PC-3 (cell line): ENCODE data around the gene DNM1. TPM values are rescaled to one million over a fixed set of nuclear protein-coding genes. Genes with fewer than 3 reads are reported as not detected.

Experiments used
- ATAC-seq: fragments of 200-7000 bp; cut with Tn5 transposase; 2 replicates; pipeline ENCODE4 v1.9.1; 2020; ENCODE audit warnings: mild to moderate bottlenecking, moderate library complexity
- BruUV-seq: library from RNA; stranded (reverse); fragments of 400-500 nt; replicated peaks from 2 replicates; lab custom pipeline; 2021; lab: Mats Ljungman, UMichigan
- CTCF ChIA-PET: fragments of 300-600 bp; sonication (Branson Sonifier 250); formaldehyde crosslinking; loops from one replicate; lab custom pipeline; 2022; ENCODE audit warnings: antibody characterized with exemption; lab: Charles Lee
- POLR2A ChIA-PET: fragments of 300-600 bp; sonication (Branson Sonifier 250); formaldehyde crosslinking; loops from one replicate; lab custom pipeline; 2022; ENCODE audit warnings: antibody characterized with exemption; ENCODE audit not compliant: unreplicated experiment; lab: Charles Lee
- DNase-seq: peaks from one replicate; pipeline ENCODE4 v3.0.0-alpha.2; 2015
- H2AFZ ChIP-seq: fragments of 300-600 bp; sonication (generic); 2 replicates; pipeline ENCODE4 v1.6.0; 2016; ENCODE audit warnings: antibody characterized with exemption, low read length
- H3F3A ChIP-seq: fragments of 300-600 bp; sonication (generic); one replicate; pipeline ENCODE4 v1.6.0; 2017; ENCODE audit warnings: antibody characterized with exemption, low read length, control low read depth, mild to moderate bottlenecking; ENCODE audit not compliant: unreplicated experiment
- H3K27ac ChIP-seq: fragments of 300-600 bp; sonication (generic); 2 replicates; pipeline ENCODE4 v1.5.1; 2016; ENCODE audit warnings: mild to moderate bottlenecking, low read length
- H3K27me3 ChIP-seq: fragments of 300-600 bp; sonication (generic); 2 replicates; pipeline ENCODE4 v1.6.1; 2016; ENCODE audit warnings: low read length, mixed read lengths
- H3K36me3 ChIP-seq: fragments of 300-600 bp; sonication (generic); 2 replicates; pipeline ENCODE4 v1.6.1; 2016; ENCODE audit warnings: low read depth, mixed run types, low read length, mixed read lengths
- H3K4me1 ChIP-seq: fragments of 300-600 bp; sonication (generic); 2 replicates; pipeline ENCODE4 v1.5.1; 2016; ENCODE audit warnings: low read length; ENCODE audit not compliant: insufficient read depth
- H3K4me2 ChIP-seq: fragments of 300-600 bp; sonication (generic); 2 replicates; pipeline ENCODE4 v1.6.0; 2016; ENCODE audit warnings: low read length
- H3K4me3 ChIP-seq: fragments of 300-600 bp; sonication (generic); 2 replicates; pipeline ENCODE4 v1.5.1; 2016; ENCODE audit warnings: mild to moderate bottlenecking, low read length, mixed read lengths
- H3K79me2 ChIP-seq: fragments of 300-600 bp; sonication (generic); 2 replicates; pipeline ENCODE4 v1.6.1; 2017; ENCODE audit warnings: low read length, mixed read lengths
- H3K9ac ChIP-seq: fragments of 300-600 bp; sonication (generic); 2 replicates; pipeline ENCODE4 v1.6.0; 2016; ENCODE audit warnings: mild to moderate bottlenecking, low read length
- H3K9me2 ChIP-seq: fragments of 300-600 bp; sonication (generic); replicated peaks from 2 replicates; pipeline ENCODE4 v1.6.1; 2016; ENCODE audit warnings: mixed run types, low read length, mixed read lengths
- H3K9me3 ChIP-seq: fragments of 300-600 bp; sonication (generic); 2 replicates; pipeline ENCODE4 v1.6.1; 2016; ENCODE audit warnings: low read length, mixed read lengths
- H4K20me1 ChIP-seq: fragments of 300-600 bp; sonication (generic); 2 replicates; pipeline ENCODE4 v1.6.1; 2016; ENCODE audit warnings: low read length, mixed read lengths
- EZH2 ChIP-seq: fragments of 300-600 bp; sonication (generic); IDR thresholded peaks from one replicate; pipeline ENCODE4 v1.6.1; 2017; ENCODE audit warnings: antibody characterized with exemption, mild to moderate bottlenecking, low read length; ENCODE audit not compliant: unreplicated experiment
- EZH2phosphoT487 ChIP-seq: fragments of 300-600 bp; sonication (generic); IDR thresholded peaks from 2 replicates; pipeline ENCODE4 v1.6.1; 2018; ENCODE audit warnings: mild to moderate bottlenecking, antibody characterized with exemption, low read length, borderline replicate concordance
- intact Hi-C: fragments of 100-400 bp; cut with micrococcal nuclease; formaldehyde crosslinking; loops from 2 replicates; pipeline ENCODE4 v1.9.0; 2023
- total RNA-seq: library from RNA; depleted of rRNA; stranded (reverse); fragments of >200 nt; gene quantifications from 2 replicates; pipeline ENCODE4 v1.2.3, GENCODE V29; 2014
- TF ChIP-seq, protein P1 (sequence below): fragments of 300-600 bp; sonication (generic); conservative IDR thresholded peaks from 2 replicates; pipeline ENCODE4 v1.5.1; 2017; ENCODE audit warnings: antibody characterized with exemption, low read depth, mild to moderate bottlenecking, low read length

The DNM1 gene
- total RNA-seq, 1 experiment from 2014 or later = 24.1 TPM

GRCh38 chr9:128294142-128294541 is 91.0 kb downstream of the DNM1 start:
- Histone ChIP-seq H3K9me2 (no peaks in the 10 kb centered on the region), H3K36me3 (no peaks in the 10 kb centered on the region), H4K20me1 (no peaks in the 10 kb centered on the region), H3K4me2 (no peak overlapping the region), H3K27ac (no peak overlapping the region), H3K4me1 (peaks cover 14% of the 10 kb centered on the region), H2AFZ (no peak overlapping the region), H3K27me3 (no peaks in the 10 kb centered on the region), H3K79me2 (no peaks in the 10 kb centered on the region), H3K9me3 (no peaks in the 10 kb centered on the region), H3K9ac (no peak overlapping the region), H3K4me3 (no peak overlapping the region), H3F3A (no peaks in the 10 kb centered on the region)
- DNase-seq = no peak
- BruUV-seq = no TSS peak
- intact Hi-C loops = loop anchor here (2.0 kb wide), 1 partner anchor 29 kb away; the partner anchor contains the start of genes COQ4 and TRUB2
- TF ChIP-seq, protein P1, sequence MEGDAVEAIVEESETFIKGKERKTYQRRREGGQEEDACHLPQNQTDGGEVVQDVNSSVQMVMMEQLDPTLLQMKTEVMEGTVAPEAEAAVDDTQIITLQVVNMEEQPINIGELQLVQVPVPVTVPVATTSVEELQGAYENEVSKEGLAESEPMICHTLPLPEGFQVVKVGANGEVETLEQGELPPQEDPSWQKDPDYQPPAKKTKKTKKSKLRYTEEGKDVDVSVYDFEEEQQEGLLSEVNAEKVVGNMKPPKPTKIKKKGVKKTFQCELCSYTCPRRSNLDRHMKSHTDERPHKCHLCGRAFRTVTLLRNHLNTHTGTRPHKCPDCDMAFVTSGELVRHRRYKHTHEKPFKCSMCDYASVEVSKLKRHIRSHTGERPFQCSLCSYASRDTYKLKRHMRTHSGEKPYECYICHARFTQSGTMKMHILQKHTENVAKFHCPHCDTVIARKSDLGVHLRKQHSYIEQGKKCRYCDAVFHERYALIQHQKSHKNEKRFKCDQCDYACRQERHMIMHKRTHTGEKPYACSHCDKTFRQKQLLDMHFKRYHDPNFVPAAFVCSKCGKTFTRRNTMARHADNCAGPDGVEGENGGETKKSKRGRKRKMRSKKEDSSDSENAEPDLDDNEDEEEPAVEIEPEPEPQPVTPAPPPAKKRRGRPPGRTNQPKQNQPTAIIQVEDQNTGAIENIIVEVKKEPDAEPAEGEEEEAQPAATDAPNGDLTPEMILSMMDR = no peak
- TF ChIP-seq EZH2phosphoT487 (no peak), EZH2 (no peak)
- ChIA-PET POLR2A (no interaction called here), CTCF (no interaction called here)
- ATAC-seq = no peak

DNA sequence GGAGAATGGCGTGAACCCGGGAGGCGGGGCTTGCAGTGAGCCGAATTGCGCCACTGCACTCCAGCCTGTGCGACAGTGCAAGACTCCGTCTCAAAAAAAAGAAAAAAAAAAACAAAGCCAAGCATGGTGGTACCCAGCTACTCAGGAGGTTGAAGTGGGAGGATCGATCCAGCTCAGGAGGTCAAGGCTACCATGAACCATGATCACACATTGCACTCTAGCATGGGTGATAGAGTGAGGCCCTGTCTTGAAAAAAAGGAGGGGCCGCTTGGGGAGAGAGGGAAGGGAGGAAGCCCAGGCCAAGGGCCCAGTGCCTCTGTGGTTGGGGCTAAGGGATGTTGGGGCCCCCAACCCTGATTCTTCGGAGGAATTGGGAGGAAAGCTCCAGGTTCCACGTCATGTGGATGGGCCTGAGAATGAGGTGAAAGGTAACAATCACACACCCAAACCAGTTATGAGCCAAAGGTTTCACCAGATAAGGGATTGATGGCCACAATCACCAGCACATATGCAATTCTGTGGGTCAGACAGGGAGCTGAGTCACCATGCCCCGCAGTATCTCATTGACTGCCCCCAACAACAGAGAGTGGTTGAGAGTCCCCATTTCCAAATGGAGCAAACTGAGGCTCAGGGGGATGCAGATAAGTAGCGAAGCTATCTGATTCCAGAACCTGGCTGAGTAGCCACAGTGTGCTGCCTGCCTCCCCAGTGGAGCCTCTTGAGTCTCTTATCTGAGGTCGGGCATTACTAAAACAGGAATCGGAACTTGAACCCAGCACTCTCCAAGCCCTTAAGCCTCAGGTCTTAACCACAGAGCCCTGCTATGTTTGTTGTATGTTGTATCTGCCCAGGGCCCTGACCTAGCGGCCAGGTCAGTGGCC is 93.4 kb downstream of the DNM1 start:
- ChIA-PET CTCF (interaction anchor here (1.6 kb wide), 1 partner anchor 45 kb away, joined by 20 read pairs; no protein-coding TSS in a partner anchor), POLR2A (no interaction called here)
- Histone ChIP-seq H3K27me3 (no peaks in the 10 kb centered on the region), H3F3A (no peaks in the 10 kb centered on the region), H3K4me2 (no peak overlapping the region), H3K27ac (no peak overlapping the region), H3K4me3 (no peak overlapping the region), H2AFZ (no peak overlapping the region), H3K9ac (no peak overlapping the region), H3K36me3 (no peaks in the 10 kb centered on the region), H3K9me3 (no peaks in the 10 kb centered on the region), H3K4me1 (peaks cover 14% of the 10 kb centered on the region), H3K79me2 (no peaks in the 10 kb centered on the region), H4K20me1 (no peaks in the 10 kb centered on the region), H3K9me2 (no peaks in the 10 kb centered on the region)
- no TSS peak for BruUV-seq
- TF ChIP-seq EZH2phosphoT487 (no peak), EZH2 (no peak)
- TF ChIP-seq, protein P1 = no peak
- ATAC-seq (no peak), DNase-seq (no peak)
- intact Hi-C loops = loop anchor here (5.0 kb wide), 1 partner anchor 66 kb away; no protein-coding TSS in a partner anchor
